Measurements from ENCODE around the gene DOK6.
"Not testable (repeated sequence)": the region's sequence is repeated elsewhere in the genome, so short reads cannot be mapped to it uniquely, and the experiment has no call there.

The DOK6 gene

DNA sequence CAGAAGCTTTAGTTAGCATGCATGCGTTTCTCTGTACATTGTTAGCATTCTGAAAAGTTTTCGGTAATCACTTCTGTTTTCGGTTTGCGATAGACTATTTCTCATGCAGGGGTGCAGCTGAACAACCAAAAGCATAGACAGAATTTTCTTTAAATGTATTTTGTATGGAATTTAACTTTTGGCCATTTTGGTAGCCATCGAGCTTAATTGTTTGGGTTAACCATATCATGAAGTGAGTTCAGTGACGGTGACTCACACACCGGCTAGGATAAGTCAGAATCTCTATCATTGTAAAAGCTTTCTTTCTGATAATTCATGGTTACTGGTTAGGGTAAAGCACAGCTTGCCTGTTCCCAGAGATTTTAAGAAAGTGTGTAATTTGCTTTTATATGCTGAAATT, 439.8 kb downstream of the DOK6 start:
- no peak for DNase-seq (ENCODE audit: low read depth, low spot score)
- no peaks in the 10 kb centered on the region for H3K36me3 ChIP-seq (ENCODE audit: control insufficient read depth, insufficient read depth, low read length)
- H3K27ac ChIP-seq (ENCODE audit: low read length): no peak overlapping the region
- H3K4me3 ChIP-seq (ENCODE audit: low read length): no peak overlapping the region
- no peaks in the 10 kb centered on the region for H3K9me3 ChIP-seq (ENCODE audit: control insufficient read depth, insufficient read depth, low read length)
- no peaks in the 10 kb centered on the region for H3K27me3 ChIP-seq (ENCODE audit: control insufficient read depth, insufficient read depth, low read length)
- no peaks in the 10 kb centered on the region for H3K4me1 ChIP-seq (ENCODE audit: control insufficient read depth, insufficient read depth, low read length)
- no CpG with 5 or more reads among the region's 7 CpGs for WGBS (ENCODE audit: insufficient coverage, insufficient read length)

DNA sequence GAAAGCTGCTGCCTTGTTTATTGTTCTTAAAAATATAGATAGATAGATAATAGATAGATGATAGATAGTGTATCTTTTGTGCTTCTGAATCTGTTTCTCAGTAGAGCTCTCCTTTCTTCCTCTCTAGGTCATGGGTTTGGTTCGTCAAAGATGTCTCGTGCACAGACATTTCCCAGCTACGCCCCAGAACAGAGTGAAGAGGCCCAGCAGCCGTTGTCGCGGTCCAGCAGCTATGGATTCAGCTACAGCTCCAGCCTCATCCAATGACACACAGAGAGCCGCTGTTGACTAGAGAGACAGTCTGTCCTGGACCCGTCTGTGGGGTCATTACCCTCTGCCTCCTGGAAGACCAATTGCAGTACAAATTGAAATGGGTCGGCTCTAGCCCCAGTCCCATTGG, 440.4 kb downstream of the DOK6 start:
- no CpG with 5 or more reads among the region's 9 CpGs for WGBS (ENCODE audit: insufficient coverage, insufficient read length)
- Histone ChIP-seq H3K4me3 (ENCODE audit: low read length) (no peak overlapping the region), H3K9me3 (ENCODE audit: control insufficient read depth, insufficient read depth, low read length) (no peaks in the 10 kb centered on the region), H3K27ac (ENCODE audit: low read length) (no peak overlapping the region), H3K27me3 (ENCODE audit: control insufficient read depth, insufficient read depth, low read length) (no peaks in the 10 kb centered on the region), H3K36me3 (ENCODE audit: control insufficient read depth, insufficient read depth, low read length) (no peaks in the 10 kb centered on the region), H3K4me1 (ENCODE audit: control insufficient read depth, insufficient read depth, low read length) (no peaks in the 10 kb centered on the region)
- no peak for DNase-seq (ENCODE audit: low read depth, low spot score)

DNA sequence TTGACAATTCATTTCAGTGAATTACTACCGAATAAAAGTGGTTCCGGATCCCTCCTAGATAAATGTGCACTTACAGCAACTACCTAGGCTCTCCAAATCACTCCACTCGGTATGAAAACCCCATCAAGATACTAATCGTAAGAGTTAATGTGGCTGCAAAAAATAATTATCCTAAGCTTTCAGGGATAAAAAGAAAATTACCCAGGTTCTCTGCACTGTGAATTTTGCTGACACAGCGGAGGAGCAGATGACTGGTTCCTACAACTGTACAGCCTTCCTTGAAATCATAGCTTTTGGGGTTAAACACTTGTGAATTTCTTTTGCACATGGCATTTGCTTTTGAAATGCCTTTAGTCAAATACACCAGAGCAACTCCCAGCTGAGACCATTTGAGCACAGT, 442.3 kb downstream of the DOK6 start:
- Histone ChIP-seq H3K4me1 (ENCODE audit: control insufficient read depth, insufficient read depth, low read length) (no peaks in the 10 kb centered on the region), H3K27ac (ENCODE audit: low read length) (no peak overlapping the region), H3K9me3 (ENCODE audit: control insufficient read depth, insufficient read depth, low read length) (no peaks in the 10 kb centered on the region), H3K36me3 (ENCODE audit: control insufficient read depth, insufficient read depth, low read length) (no peaks in the 10 kb centered on the region), H3K4me3 (ENCODE audit: low read length) (no peak overlapping the region), H3K27me3 (ENCODE audit: control insufficient read depth, insufficient read depth, low read length) (no peaks in the 10 kb centered on the region)
- no CpG with 5 or more reads among the region's 5 CpGs for WGBS (ENCODE audit: insufficient coverage, insufficient read length)
- no peak for DNase-seq (ENCODE audit: low read depth, low spot score)

DNA sequence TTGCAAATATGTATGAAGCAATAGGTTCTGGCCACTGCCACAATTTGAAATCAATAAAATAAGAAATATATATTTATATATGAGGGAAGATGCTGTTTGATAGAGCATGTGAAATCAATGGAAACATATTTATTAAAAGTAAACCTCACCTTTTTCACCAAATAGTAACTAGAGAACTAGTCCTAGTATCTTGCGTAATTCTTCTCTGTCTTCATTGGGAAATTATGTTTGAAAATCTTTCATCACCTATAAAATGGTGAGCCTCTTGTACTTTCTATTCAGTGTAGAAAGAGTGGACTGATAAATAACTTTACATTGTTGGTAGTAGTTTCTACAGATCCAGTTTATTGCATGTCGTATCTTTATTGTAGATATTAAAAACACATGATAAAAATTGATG, 444.0 kb downstream of the DOK6 start:
- no peak for DNase-seq (ENCODE audit: low read depth, low spot score)
- no peak overlapping the region for H3K27ac ChIP-seq (ENCODE audit: low read length)
- WGBS (ENCODE audit: insufficient coverage, insufficient read length): no CpG with 5 or more reads among the region's 2 CpGs

DNA sequence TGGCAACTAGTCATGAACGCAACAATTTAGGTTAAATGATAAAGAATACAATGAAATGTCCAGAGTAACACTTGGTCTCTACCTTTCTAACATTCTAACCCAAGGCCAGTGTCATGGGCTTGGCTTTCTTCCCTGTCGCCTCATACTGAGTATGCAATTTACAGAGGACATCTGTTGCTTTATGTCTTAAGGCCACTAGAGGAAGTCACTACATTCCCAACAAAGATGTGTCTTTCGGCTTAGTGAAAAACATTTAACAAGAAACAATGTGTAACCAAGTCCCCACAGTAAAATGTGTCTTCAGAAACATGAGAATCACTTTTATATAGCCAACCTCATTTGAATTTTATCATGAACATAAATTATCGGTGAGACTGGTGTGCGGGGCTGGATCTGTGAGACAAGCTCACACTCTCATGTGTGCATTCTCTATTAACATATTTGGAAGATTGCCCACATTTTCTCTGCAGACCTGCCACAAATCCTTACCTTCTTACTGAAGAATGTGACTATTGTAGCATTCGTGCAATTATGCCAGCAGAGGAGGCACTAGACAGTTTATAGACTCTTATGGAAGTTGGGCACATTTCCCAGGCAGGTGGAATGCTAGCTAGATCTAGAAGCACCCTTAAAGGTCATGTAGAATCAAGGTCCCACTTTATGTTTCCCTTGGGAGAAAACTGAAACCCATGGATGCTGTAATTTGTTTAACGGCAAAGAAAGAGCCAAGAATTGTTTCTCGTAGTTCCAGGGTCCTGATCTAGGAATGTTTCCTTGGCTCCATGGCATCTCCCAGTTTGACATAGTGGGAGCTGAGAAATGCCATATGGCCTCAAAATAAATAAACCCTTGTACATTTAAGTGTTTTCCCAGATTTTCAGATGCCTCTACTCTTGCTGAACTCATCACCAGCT, 445.2 kb downstream of the DOK6 start:
- H3K36me3 ChIP-seq (ENCODE audit: control insufficient read depth, insufficient read depth, low read length): no peaks in the 10 kb centered on the region
- H3K27ac ChIP-seq (ENCODE audit: low read length): no peak overlapping the region
- H3K9me3 ChIP-seq (ENCODE audit: control insufficient read depth, insufficient read depth, low read length): no peaks in the 10 kb centered on the region
- H3K4me1 ChIP-seq (ENCODE audit: control insufficient read depth, insufficient read depth, low read length): no peaks in the 10 kb centered on the region
- no peak for DNase-seq (ENCODE audit: low read depth, low spot score)
- WGBS (ENCODE audit: insufficient coverage, insufficient read length): no CpG with 5 or more reads among the region's 8 CpGs
- no peak overlapping the region for H3K4me3 ChIP-seq (ENCODE audit: low read length)
- no peaks in the 10 kb centered on the region for H3K27me3 ChIP-seq (ENCODE audit: control insufficient read depth, insufficient read depth, low read length)

More for the DNA sequence above, 444.0 kb downstream of the DOK6 start:
- Histone ChIP-seq H3K9me3 (ENCODE audit: control insufficient read depth, insufficient read depth, low read length) (no peaks in the 10 kb centered on the region), H3K4me1 (ENCODE audit: control insufficient read depth, insufficient read depth, low read length) (no peaks in the 10 kb centered on the region), H3K4me3 (ENCODE audit: low read length) (no peak overlapping the region), H3K36me3 (ENCODE audit: control insufficient read depth, insufficient read depth, low read length) (no peaks in the 10 kb centered on the region), H3K27me3 (ENCODE audit: control insufficient read depth, insufficient read depth, low read length) (no peaks in the 10 kb centered on the region)

DNA sequence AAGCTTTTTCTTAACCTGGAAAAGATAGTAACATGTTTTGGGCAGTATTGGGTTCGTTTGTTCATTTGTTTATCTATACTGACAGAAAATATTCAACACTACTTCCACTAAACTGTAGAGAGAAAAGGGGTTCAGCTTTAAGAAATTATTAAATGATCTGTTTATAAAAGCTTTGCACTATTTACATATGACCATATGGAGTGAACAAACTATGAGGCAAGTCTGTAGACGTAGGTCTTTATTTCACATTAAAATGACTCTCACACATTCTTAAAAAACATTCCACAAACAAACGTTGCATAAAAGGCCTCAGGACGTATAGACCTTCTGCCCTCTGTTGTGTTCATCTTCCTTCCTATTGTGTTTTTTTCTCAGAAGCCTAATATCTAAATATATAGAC, 452.4 kb downstream of the DOK6 start:
- H3K4me3 ChIP-seq (ENCODE audit: low read length): no peak overlapping the region
- DNase-seq (ENCODE audit: low read depth, low spot score): no peak
- WGBS (ENCODE audit: insufficient coverage, insufficient read length): no CpG with 5 or more reads among the region's 4 CpGs

DNA sequence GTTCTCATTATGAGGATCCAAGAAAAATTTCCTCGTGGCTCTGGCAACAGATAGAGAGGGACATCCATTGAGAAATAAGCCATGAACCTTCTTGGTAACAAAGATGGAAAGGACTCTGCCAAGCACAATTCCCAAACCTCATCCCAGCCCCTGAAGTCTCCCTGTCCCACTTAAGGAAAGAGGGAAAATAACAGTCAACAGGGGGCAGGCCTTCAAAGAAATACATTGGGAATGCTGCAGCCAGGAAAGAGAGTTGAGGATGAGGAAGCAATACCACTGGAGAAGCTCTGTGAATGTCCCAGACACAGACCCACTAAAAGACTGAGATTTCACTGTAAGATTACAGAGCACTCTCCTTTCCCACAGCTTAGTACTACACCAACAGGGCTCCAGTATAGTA, 453.8 kb downstream of the DOK6 start:
- Histone ChIP-seq H3K27ac (ENCODE audit: low read length) (no peak overlapping the region), H3K27me3 (ENCODE audit: control insufficient read depth, insufficient read depth, low read length) (no peaks in the 10 kb centered on the region), H3K9me3 (ENCODE audit: control insufficient read depth, insufficient read depth, low read length) (no peaks in the 10 kb centered on the region), H3K4me1 (ENCODE audit: control insufficient read depth, insufficient read depth, low read length) (no peaks in the 10 kb centered on the region), H3K36me3 (ENCODE audit: control insufficient read depth, insufficient read depth, low read length) (no peaks in the 10 kb centered on the region), H3K4me3 (ENCODE audit: low read length) (no peak overlapping the region)
- WGBS (ENCODE audit: insufficient coverage, insufficient read length): no CpG with 5 or more reads among the region's 1 CpG
- no peak for DNase-seq (ENCODE audit: low read depth, low spot score)

More for the DNA sequence above, 452.4 kb downstream of the DOK6 start:
- Histone ChIP-seq H3K4me1 (ENCODE audit: control insufficient read depth, insufficient read depth, low read length) (no peaks in the 10 kb centered on the region), H3K27ac (ENCODE audit: low read length) (no peak overlapping the region), H3K9me3 (ENCODE audit: control insufficient read depth, insufficient read depth, low read length) (no peaks in the 10 kb centered on the region), H3K36me3 (ENCODE audit: control insufficient read depth, insufficient read depth, low read length) (no peaks in the 10 kb centered on the region), H3K27me3 (ENCODE audit: control insufficient read depth, insufficient read depth, low read length) (no peaks in the 10 kb centered on the region)

DNA sequence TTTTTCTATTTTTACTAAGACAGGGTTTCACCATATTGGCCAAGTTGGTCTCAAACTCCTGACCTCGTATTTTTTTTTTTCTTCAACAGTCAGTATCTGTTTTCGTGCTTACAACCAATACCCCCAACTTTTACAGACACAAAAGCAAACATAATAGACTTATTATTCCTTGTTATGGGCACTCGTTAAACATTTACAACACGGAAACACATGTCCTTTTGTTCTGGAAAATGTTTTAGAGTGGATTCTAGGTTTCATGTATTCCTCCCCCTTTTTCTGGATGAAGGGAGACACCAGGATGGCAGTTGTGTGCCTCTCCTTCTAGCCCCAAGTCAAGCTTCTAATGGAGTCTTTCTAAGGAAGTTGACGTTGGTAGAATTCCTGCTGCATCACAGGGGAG, 458.2 kb downstream of the DOK6 start:
- H3K27ac ChIP-seq (ENCODE audit: low read length): no peak overlapping the region
- H3K4me3 ChIP-seq (ENCODE audit: low read length): no peak overlapping the region
- DNase-seq (ENCODE audit: low read depth, low spot score): no peak
- no peaks in the 10 kb centered on the region for H3K27me3 ChIP-seq (ENCODE audit: control insufficient read depth, insufficient read depth, low read length)
- no peaks in the 10 kb centered on the region for H3K9me3 ChIP-seq (ENCODE audit: control insufficient read depth, insufficient read depth, low read length)
- H3K4me1 ChIP-seq (ENCODE audit: control insufficient read depth, insufficient read depth, low read length): no peaks in the 10 kb centered on the region
- WGBS (ENCODE audit: insufficient coverage, insufficient read length): no CpG with 5 or more reads among the region's 5 CpGs
- H3K36me3 ChIP-seq (ENCODE audit: control insufficient read depth, insufficient read depth, low read length): no peaks in the 10 kb centered on the region

DNA sequence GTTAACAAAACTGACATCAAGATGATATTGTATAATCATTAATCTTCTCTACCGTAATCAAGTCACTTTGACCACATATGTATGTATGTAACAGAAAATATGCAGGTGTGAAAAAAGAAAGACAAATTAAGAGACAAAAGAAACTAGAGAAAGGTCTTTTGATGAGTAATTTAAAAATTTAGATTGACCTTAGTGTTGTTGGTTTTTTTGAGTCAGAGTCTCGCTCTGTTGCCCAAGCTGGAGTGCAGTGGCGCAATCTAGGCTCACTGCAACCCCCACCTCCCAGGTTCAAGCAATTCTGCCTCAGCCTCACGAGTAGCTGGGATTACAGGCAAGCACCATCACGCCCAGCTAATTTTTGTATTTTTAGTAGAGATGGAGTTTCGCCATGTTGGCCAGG, 464.1 kb downstream of the DOK6 start:
- no CpG with 5 or more reads among the region's 6 CpGs for WGBS (ENCODE audit: insufficient coverage, insufficient read length)
- H3K27me3 ChIP-seq (ENCODE audit: control insufficient read depth, insufficient read depth, low read length); H3K36me3 ChIP-seq (ENCODE audit: control insufficient read depth, insufficient read depth, low read length); H3K4me1 ChIP-seq (ENCODE audit: control insufficient read depth, insufficient read depth, low read length); H3K27ac ChIP-seq (ENCODE audit: low read length); DNase-seq (ENCODE audit: low read depth, low spot score); H3K9me3 ChIP-seq (ENCODE audit: control insufficient read depth, insufficient read depth, low read length); H3K4me3 ChIP-seq (ENCODE audit: low read length): not testable (repeated sequence)

DNA sequence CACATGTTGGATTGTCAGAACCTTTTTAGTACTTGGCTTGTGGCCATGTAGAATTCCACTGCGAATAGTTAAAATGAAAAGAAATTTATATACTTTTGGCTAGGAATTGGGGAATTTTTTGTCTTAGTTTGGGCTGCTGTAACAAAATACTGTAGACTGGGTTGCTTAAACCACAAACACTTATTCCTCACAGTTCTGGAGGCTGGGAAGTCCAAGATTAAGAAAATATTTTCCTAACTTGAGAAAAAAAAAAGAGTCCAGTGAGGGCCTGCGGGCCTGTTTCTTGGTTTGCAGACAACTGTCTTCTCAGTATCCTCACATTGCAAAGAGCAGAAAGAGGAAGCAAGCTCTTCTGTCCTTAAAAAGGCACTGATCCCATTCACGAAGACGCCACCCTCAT, 465.1 kb downstream of the DOK6 start:
- WGBS (ENCODE audit: insufficient coverage, insufficient read length): no CpG with 5 or more reads among the region's 4 CpGs
- no peak overlapping the region for H3K27ac ChIP-seq (ENCODE audit: low read length)

DNA sequence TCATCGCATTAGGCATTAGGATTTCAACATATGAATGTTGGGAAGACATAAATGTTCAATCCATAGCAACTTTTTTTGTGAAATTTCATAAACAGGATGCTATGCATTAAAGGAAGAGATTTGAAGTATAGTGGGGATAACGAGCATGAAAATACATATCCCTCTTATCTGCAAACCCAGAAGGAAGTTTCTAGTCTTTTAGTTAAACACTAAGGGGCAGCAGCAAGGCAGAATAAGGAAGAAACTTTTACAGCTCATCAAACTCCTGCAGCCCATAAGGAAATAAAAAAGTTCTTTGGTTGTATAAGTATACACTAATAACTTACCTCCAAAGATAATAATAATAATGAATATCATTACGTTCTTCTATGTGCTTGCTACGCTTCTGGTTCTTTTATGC, 465.5 kb downstream of the DOK6 start:
- WGBS (ENCODE audit: insufficient coverage, insufficient read length): no CpG with 5 or more reads among the region's 4 CpGs
- no peak overlapping the region for H3K4me3 ChIP-seq (ENCODE audit: low read length)
- H3K27me3 ChIP-seq (ENCODE audit: control insufficient read depth, insufficient read depth, low read length): no peaks in the 10 kb centered on the region
- no peaks in the 10 kb centered on the region for H3K36me3 ChIP-seq (ENCODE audit: control insufficient read depth, insufficient read depth, low read length)
- DNase-seq (ENCODE audit: low read depth, low spot score): no peak
- H3K9me3 ChIP-seq (ENCODE audit: control insufficient read depth, insufficient read depth, low read length): no peaks in the 10 kb centered on the region
- no peak overlapping the region for H3K27ac ChIP-seq (ENCODE audit: low read length)
- no peaks in the 10 kb centered on the region for H3K4me1 ChIP-seq (ENCODE audit: control insufficient read depth, insufficient read depth, low read length)

More for the DNA sequence above, 465.1 kb downstream of the DOK6 start:
- Histone ChIP-seq H3K4me1 (ENCODE audit: control insufficient read depth, insufficient read depth, low read length) (no peaks in the 10 kb centered on the region), H3K27me3 (ENCODE audit: control insufficient read depth, insufficient read depth, low read length) (no peaks in the 10 kb centered on the region), H3K9me3 (ENCODE audit: control insufficient read depth, insufficient read depth, low read length) (no peaks in the 10 kb centered on the region), H3K36me3 (ENCODE audit: control insufficient read depth, insufficient read depth, low read length) (no peaks in the 10 kb centered on the region), H3K4me3 (ENCODE audit: low read length) (no peak overlapping the region)
- DNase-seq (ENCODE audit: low read depth, low spot score): no peak
